ENCODE measurements around the gene LRRC23. TPM values are rescaled to one million over a fixed set of nuclear protein-coding genes. Genes with fewer than 3 reads are reported as not detected.
A peak's percentile ranks its signal among the peaks of the same experiment; 100 is the strongest.

LRRC23 gene
- total RNA-seq, 1 donor, result 7.6 TPM

DNA sequence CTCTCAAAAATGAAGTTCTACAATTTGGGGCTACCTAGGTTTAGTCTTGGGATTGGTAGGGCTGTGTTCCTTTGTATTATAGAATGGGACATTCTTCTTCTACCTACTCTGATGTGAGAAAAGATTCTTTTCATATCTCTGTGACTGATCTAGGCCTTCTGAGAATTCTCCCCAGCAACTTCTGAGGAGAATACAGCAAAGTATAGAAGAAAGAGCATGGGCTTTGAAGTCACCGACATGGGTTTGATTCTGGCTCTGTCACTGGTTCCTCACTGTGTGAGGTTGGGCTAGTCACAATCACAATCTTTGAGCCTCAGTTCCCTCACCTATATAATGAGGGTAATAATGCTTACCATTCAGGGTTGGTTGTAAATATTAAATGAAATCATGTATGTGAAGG is 28.1 kb downstream of the LRRC23 start:
- H3K4me1 ChIP-seq (ENCODE audit: insufficient read depth, low read length), result peaks cover 40% of the 10 kb centered on the region
- H4K20me1 ChIP-seq (ENCODE audit: insufficient read depth, low read length), result peaks cover 44% of the 10 kb centered on the region
- no peaks in the 10 kb centered on the region for H3K27me3 ChIP-seq (ENCODE audit: insufficient read depth, low read length)
- peaks cover 59% of the 10 kb centered on the region for H3K79me2 ChIP-seq (ENCODE audit: insufficient read depth, low read length)
- H3K27ac ChIP-seq (ENCODE audit: low read depth, low read length), result no peak overlapping the region
- TF ChIP-seq, protein P1, sequence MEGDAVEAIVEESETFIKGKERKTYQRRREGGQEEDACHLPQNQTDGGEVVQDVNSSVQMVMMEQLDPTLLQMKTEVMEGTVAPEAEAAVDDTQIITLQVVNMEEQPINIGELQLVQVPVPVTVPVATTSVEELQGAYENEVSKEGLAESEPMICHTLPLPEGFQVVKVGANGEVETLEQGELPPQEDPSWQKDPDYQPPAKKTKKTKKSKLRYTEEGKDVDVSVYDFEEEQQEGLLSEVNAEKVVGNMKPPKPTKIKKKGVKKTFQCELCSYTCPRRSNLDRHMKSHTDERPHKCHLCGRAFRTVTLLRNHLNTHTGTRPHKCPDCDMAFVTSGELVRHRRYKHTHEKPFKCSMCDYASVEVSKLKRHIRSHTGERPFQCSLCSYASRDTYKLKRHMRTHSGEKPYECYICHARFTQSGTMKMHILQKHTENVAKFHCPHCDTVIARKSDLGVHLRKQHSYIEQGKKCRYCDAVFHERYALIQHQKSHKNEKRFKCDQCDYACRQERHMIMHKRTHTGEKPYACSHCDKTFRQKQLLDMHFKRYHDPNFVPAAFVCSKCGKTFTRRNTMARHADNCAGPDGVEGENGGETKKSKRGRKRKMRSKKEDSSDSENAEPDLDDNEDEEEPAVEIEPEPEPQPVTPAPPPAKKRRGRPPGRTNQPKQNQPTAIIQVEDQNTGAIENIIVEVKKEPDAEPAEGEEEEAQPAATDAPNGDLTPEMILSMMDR (IDR thresholded peaks at IDR 0.05; ENCODE audit: extremely low read depth, low read depth, low read length), result no peak
- H3K4me2 ChIP-seq (ENCODE audit: insufficient read depth, low read length), result no peak overlapping the region
- H3K36me3 ChIP-seq (ENCODE audit: insufficient read depth, low read length), result peaks cover 30% of the 10 kb centered on the region
- H2AFZ ChIP-seq (ENCODE audit: low read length), result no peak overlapping the region
- no peak for DNase-seq (ENCODE audit: insufficient read length, low spot score, missing footprints)
- no peak overlapping the region for H3K4me3 ChIP-seq (ENCODE audit: insufficient read depth, low read length)
- no peaks in the 10 kb centered on the region for H3K9me3 ChIP-seq (ENCODE audit: low read depth, low read length)

DNA sequence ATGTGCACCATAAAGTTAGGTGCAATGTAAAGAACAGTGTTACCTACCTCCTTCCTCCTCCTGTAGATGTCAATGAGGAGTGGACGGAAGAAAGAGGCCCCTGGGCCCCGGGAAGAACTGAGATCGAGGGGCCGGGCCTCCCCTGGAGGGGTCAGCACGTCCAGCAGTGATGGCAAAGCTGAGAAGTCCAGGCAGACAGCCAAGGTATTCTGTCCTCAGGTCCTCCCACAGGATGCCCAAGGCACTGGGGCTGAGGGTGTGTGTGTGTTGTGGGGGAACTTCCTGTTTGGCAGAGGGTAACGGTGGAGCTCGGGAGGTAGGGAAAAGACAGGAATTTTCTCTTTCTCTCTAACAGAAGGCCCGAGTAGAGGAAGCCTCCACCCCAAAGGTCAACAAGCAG is 29.5 kb downstream of the LRRC23 start:
- Histone ChIP-seq H4K20me1 (ENCODE audit: insufficient read depth, low read length) (peaks cover 41% of the 10 kb centered on the region), H3K27ac (ENCODE audit: low read depth, low read length) (peak overlapping the region; percentile 60), H3K79me2 (ENCODE audit: insufficient read depth, low read length) (peaks cover 53% of the 10 kb centered on the region), H3K9me3 (ENCODE audit: low read depth, low read length) (no peaks in the 10 kb centered on the region), H2AFZ (ENCODE audit: low read length) (no peak overlapping the region), H3K27me3 (ENCODE audit: insufficient read depth, low read length) (no peaks in the 10 kb centered on the region), H3K4me1 (ENCODE audit: insufficient read depth, low read length) (peaks cover 45% of the 10 kb centered on the region), H3K36me3 (ENCODE audit: insufficient read depth, low read length) (peaks cover 39% of the 10 kb centered on the region), H3K4me2 (ENCODE audit: insufficient read depth, low read length) (no peak overlapping the region), H3K4me3 (ENCODE audit: insufficient read depth, low read length) (no peak overlapping the region)
- DNase-seq (ENCODE audit: insufficient read length, low spot score, missing footprints), result peak; percentile 91
- TF ChIP-seq, protein P1 (IDR thresholded peaks at IDR 0.05; ENCODE audit: extremely low read depth, low read depth, low read length), result no peak

DNA sequence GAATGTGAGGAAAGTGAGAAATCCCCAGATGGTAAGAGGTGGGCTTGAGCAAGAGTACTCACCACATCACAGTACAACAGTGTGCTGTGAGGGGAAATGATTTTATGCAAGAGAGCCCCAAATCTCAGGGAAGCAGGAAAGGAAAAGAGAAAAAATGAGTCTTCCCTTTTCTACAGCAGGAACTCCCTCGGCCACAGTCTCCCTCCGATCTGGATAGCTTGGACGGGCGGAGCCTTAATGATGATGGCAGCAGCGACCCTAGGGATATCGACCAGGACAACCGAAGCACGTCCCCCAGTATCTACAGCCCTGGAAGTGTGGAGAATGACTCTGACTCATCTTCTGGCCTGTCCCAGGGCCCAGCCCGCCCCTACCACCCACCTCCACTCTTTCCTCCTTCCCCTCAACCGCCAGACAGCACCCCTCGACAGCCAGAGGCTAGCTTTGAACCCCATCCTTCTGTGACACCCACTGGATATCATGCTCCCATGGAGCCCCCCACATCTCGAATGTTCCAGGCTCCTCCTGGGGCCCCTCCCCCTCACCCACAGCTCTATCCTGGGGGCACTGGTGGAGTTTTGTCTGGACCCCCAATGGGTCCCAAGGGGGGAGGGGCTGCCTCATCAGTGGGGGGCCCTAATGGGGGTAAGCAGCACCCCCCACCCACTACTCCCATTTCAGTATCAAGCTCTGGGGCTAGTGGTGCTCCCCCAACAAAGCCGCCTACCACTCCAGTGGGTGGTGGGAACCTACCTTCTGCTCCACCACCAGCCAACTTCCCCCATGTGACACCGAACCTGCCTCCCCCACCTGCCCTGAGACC is 31.0 kb downstream of the LRRC23 start:
- peaks cover 42% of the 10 kb centered on the region for H3K79me2 ChIP-seq (ENCODE audit: insufficient read depth, low read length)
- H2AFZ ChIP-seq (ENCODE audit: low read length), result no peak overlapping the region
- H3K27me3 ChIP-seq (ENCODE audit: insufficient read depth, low read length), result no peaks in the 10 kb centered on the region
- H3K9me3 ChIP-seq (ENCODE audit: low read depth, low read length), result no peaks in the 10 kb centered on the region
- H3K4me2 ChIP-seq (ENCODE audit: insufficient read depth, low read length), result no peak overlapping the region
- TF ChIP-seq, protein P1 (IDR thresholded peaks at IDR 0.05; ENCODE audit: extremely low read depth, low read depth, low read length), result no peak
- H4K20me1 ChIP-seq (ENCODE audit: insufficient read depth, low read length), result peaks cover 30% of the 10 kb centered on the region
- H3K27ac ChIP-seq (ENCODE audit: low read depth, low read length), result peak overlapping the region; percentile 12
- peaks cover 50% of the 10 kb centered on the region for H3K36me3 ChIP-seq (ENCODE audit: insufficient read depth, low read length)
- H3K4me1 ChIP-seq (ENCODE audit: insufficient read depth, low read length), result peaks cover 32% of the 10 kb centered on the region
- no peak overlapping the region for H3K4me3 ChIP-seq (ENCODE audit: insufficient read depth, low read length)
- no peak for DNase-seq (ENCODE audit: insufficient read length, low spot score, missing footprints)

DNA sequence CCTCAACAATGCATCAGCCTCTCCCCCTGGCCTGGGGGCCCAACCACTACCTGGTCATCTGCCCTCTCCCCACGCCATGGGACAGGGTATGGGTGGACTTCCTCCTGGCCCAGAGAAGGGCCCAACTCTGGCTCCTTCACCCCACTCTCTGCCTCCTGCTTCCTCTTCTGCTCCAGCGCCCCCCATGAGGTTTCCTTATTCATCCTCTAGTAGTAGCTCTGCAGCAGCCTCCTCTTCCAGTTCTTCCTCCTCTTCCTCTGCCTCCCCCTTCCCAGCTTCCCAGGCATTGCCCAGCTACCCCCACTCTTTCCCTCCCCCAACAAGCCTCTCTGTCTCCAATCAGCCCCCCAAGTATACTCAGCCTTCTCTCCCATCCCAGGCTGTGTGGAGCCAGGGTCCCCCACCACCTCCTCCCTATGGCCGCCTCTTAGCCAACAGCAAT is 31.6 kb downstream of the LRRC23 start:
- Histone ChIP-seq H3K36me3 (ENCODE audit: insufficient read depth, low read length) (peaks cover 56% of the 10 kb centered on the region), H3K9me3 (ENCODE audit: low read depth, low read length) (no peaks in the 10 kb centered on the region), H3K79me2 (ENCODE audit: insufficient read depth, low read length) (peaks cover 39% of the 10 kb centered on the region), H3K4me3 (ENCODE audit: insufficient read depth, low read length) (no peak overlapping the region), H3K27me3 (ENCODE audit: insufficient read depth, low read length) (no peaks in the 10 kb centered on the region), H3K4me1 (ENCODE audit: insufficient read depth, low read length) (peaks cover 27% of the 10 kb centered on the region), H3K4me2 (ENCODE audit: insufficient read depth, low read length) (no peak overlapping the region), H3K27ac (ENCODE audit: low read depth, low read length) (no peak overlapping the region), H4K20me1 (ENCODE audit: insufficient read depth, low read length) (peaks cover 24% of the 10 kb centered on the region), H2AFZ (ENCODE audit: low read length) (no peak overlapping the region)
- no peak for DNase-seq (ENCODE audit: insufficient read length, low spot score, missing footprints)
- TF ChIP-seq, protein P1 (IDR thresholded peaks at IDR 0.05; ENCODE audit: extremely low read depth, low read depth, low read length), result no peak
